OCI-LY7 (cell line): ENCODE data around the gene ZNF716. TPM values are rescaled to one million over a fixed set of nuclear protein-coding genes. Genes with fewer than 3 reads are reported as not detected.

Experiments used
- BruUV-seq: library from RNA; stranded (reverse); fragments of 400-500 nt; replicated peaks from 2 replicates; lab custom pipeline; 2021; lab: Mats Ljungman, UMichigan
- CTCF ChIA-PET: fragments of 300-600 bp; sonication (Branson Sonifier 250); formaldehyde crosslinking; loops from one replicate; lab custom pipeline; 2022; ENCODE audit warnings: antibody characterized with exemption; ENCODE audit not compliant: unreplicated experiment; lab: Charles Lee
- POLR2A ChIA-PET: fragments of 300-600 bp; sonication (Branson Sonifier 250); formaldehyde crosslinking; loops from one replicate; lab custom pipeline; 2022; ENCODE audit warnings: antibody characterized with exemption; lab: Charles Lee
- DNase-seq: peaks from one replicate; pipeline ENCODE4 v3.0.0-alpha.2; 2015; ENCODE audit warnings: low spot score
- H2AFZ ChIP-seq: fragments of 200-600 bp; sonication (generic), shearing (Covaris generic); 2 replicates; pipeline ENCODE4 v1.6.1; 2014; ENCODE audit warnings: mild to moderate bottlenecking, antibody characterized with exemption, low read length, moderate library complexity
- H3K27ac ChIP-seq: fragments of 200-600 bp; sonication (generic); 2 replicates; pipeline ENCODE4 v1.5.1; 2014; ENCODE audit warnings: mixed run types, low read depth, mild to moderate bottlenecking, moderate library complexity, low read length, inconsistent platforms; ENCODE audit not compliant: poor library complexity, severe bottlenecking
- H3K36me3 ChIP-seq: fragments of 200-600 bp; sonication (generic); 2 replicates; pipeline ENCODE4 v1.6.1; 2014; ENCODE audit warnings: mild to moderate bottlenecking, antibody characterized with exemption, low read length, moderate library complexity, mixed read lengths; ENCODE audit not compliant: insufficient read depth
- H3K4me1 ChIP-seq: fragments of 200-600 bp; sonication (generic); 2 replicates; pipeline ENCODE4 v1.5.1; 2014; ENCODE audit warnings: mild to moderate bottlenecking, low read length; ENCODE audit not compliant: insufficient read depth, poor library complexity, severe bottlenecking
- H3K4me2 ChIP-seq: fragments of 200-600 bp; sonication (generic); 2 replicates; pipeline ENCODE4 v1.6.1; 2014; ENCODE audit warnings: mild to moderate bottlenecking, low read length
- H3K4me3 ChIP-seq: fragments of 200-600 bp; sonication (generic); 2 replicates; pipeline ENCODE4 v1.5.1; 2014; ENCODE audit warnings: mild to moderate bottlenecking, low read depth, low read length; ENCODE audit not compliant: poor library complexity, severe bottlenecking
- H3K79me2 ChIP-seq: fragments of 200-600 bp; sonication (generic); 2 replicates; pipeline ENCODE4 v1.6.1; 2016; ENCODE audit warnings: low read depth, mild to moderate bottlenecking, low read length, moderate library complexity, mixed read lengths; ENCODE audit not compliant: insufficient read depth
- H3K9me2 ChIP-seq: fragments of 200-600 bp; sonication (generic); 2 replicates; pipeline ENCODE4 v1.6.1; 2016; ENCODE audit warnings: mild to moderate bottlenecking, low read length, mixed read lengths; ENCODE audit not compliant: insufficient read depth
- H3K9me3 ChIP-seq: fragments of 200-600 bp; sonication (generic); 2 replicates; pipeline ENCODE4 v1.6.1; 2014; ENCODE audit warnings: mild to moderate bottlenecking, mixed run types, low read length, mixed read lengths
- H4K20me1 ChIP-seq: fragments of 200-600 bp; sonication (generic); 2 replicates; pipeline ENCODE4 v1.6.1; 2014; ENCODE audit warnings: mild to moderate bottlenecking, antibody characterized with exemption, low read length, moderate library complexity, mixed read lengths; ENCODE audit not compliant: insufficient read depth
- CTCF ChIP-seq: fragments of 200-600 bp; sonication (generic); conservative IDR thresholded peaks from 2 replicates; pipeline ENCODE4 v1.5.1; 2014; ENCODE audit warnings: mild to moderate bottlenecking, antibody characterized with exemption, low read length, moderate library complexity, mixed read lengths
- EZH2phosphoT487 ChIP-seq: fragments of 200-600 bp; sonication (generic); IDR thresholded peaks from 2 replicates; pipeline ENCODE4 v1.6.1; 2018; ENCODE audit warnings: low read depth, borderline replicate concordance, mild to moderate bottlenecking, mixed run types, antibody characterized with exemption, low read length, moderate library complexity, mixed read lengths
- intact Hi-C: fragments of 100-400 bp; cut with micrococcal nuclease; formaldehyde crosslinking; loops from one replicate; pipeline ENCODE4 v1.10.0; 2022; ENCODE audit not compliant: unreplicated experiment
- total RNA-seq, 2 experiments: library from RNA; depleted of rRNA in 1 of 2; stranded (reverse); fragments of >200 nt in 1 of 2; shearing (Covaris generic) in 1 of 2; gene quantifications; 2 replicates each; pipeline ENCODE4 v1.2.3, GENCODE V29; 2014 to 2022

ZNF716 gene
- total RNA-seq, 2 experiments from 2014 or later = not detected

DNA sequence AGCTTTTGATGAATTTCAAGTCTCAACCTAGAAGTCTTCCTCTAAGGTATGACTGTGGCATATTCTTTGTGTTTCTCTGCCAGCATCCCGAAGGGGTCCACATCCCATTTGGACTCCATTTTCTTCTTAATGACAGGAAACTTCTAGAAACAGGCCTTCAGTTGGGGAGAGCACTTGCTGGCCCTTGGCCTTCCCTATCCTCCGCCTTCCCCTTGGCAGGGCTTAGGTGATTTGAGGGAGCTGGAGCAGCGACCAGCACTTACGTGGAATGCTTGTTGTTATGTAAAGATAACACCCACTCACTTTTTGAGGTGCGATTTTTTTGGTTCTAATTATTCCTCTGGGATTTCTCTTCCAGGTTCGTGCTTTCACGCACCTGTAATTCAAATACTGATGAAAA, 42.9 kb upstream of the ZNF716 start:
- no peak for DNase-seq
- BruUV-seq = no TSS peak
- H3K27ac ChIP-seq = no peak overlapping the region
- CTCF ChIA-PET = no interaction called here
- H3K79me2 ChIP-seq = no peaks in the 10 kb centered on the region
- TF ChIP-seq EZH2phosphoT487 (no peak), CTCF (no peak)
- no peaks in the 10 kb centered on the region for H3K4me1 ChIP-seq
- H3K36me3 ChIP-seq = no peaks in the 10 kb centered on the region
- no peak overlapping the region for H3K4me2 ChIP-seq
- no peaks in the 10 kb centered on the region for H4K20me1 ChIP-seq
- no peak overlapping the region for H3K4me3 ChIP-seq
- H3K9me2 ChIP-seq = no peaks in the 10 kb centered on the region
- intact Hi-C loops = no loop called here
- POLR2A ChIA-PET = no interaction called here
- H3K9me3 ChIP-seq = no peaks in the 10 kb centered on the region
- H2AFZ ChIP-seq = no peak overlapping the region

GRCh38 chr7:57412168-57412567, 37.8 kb upstream of the ZNF716 start:
- Histone ChIP-seq H3K9me3 (no peaks in the 10 kb centered on the region), H3K79me2 (no peaks in the 10 kb centered on the region), H2AFZ (no peak overlapping the region), H3K9me2 (no peaks in the 10 kb centered on the region), H4K20me1 (no peaks in the 10 kb centered on the region), H3K4me2 (no peak overlapping the region), H3K4me3 (no peak overlapping the region), H3K4me1 (no peaks in the 10 kb centered on the region), H3K27ac (no peak overlapping the region), H3K36me3 (no peaks in the 10 kb centered on the region)
- no TSS peak for BruUV-seq
- ChIA-PET POLR2A (no interaction called here), CTCF (no interaction called here)
- TF ChIP-seq CTCF (no peak), EZH2phosphoT487 (no peak)
- intact Hi-C loops = no loop called here
- no peak for DNase-seq

- no peaks in the 10 kb centered on the region for H3K9me3 ChIP-seq
- no peaks in the 10 kb centered on the region for H3K9me2 ChIP-seq
- DNase-seq = no peak
- no peak overlapping the region for H3K4me2 ChIP-seq
- BruUV-seq = no TSS peak
- no peaks in the 10 kb centered on the region for H3K79me2 ChIP-seq
- POLR2A ChIA-PET = no interaction called here
- H3K27ac ChIP-seq = no peak overlapping the region
- H2AFZ ChIP-seq = no peak overlapping the region
- intact Hi-C loops = no loop called here
- TF ChIP-seq EZH2phosphoT487 = no peak
- no peak for TF ChIP-seq CTCF
- no peaks in the 10 kb centered on the region for H3K4me1 ChIP-seq
- H3K36me3 ChIP-seq = no peaks in the 10 kb centered on the region
- CTCF ChIA-PET = no interaction called here
- H3K4me3 ChIP-seq = no peak overlapping the region
- H4K20me1 ChIP-seq = no peaks in the 10 kb centered on the region
Observed at GRCh38 chr7:57412618-57413017, 37.4 kb upstream of the ZNF716 start.
